Fibroblast of skin of scalp (primary cell): ENCODE measurements around the gene SLTM. TPM values are rescaled to one million over a fixed set of nuclear protein-coding genes. Genes with fewer than 3 reads are reported as not detected.
A peak's percentile ranks its signal among the peaks of the same experiment; 100 is the strongest.
"Not testable (repeated sequence)": the region's sequence is repeated elsewhere in the genome, so short reads cannot be mapped to it uniquely, and the experiment has no call there.

Experiments used
- DNase-seq: peaks from one replicate; pipeline ENCODE4 v3.0.0-alpha.2; 2013
- polyA plus RNA-seq, 2 experiments: library from polyadenylated mRNA; unstranded; fragments of 120-200 nt; gene quantifications; one replicate each; pipeline ENCODE4 v1.2.1, GENCODE V29; 2013; ENCODE audit not compliant: insufficient read length in 2 of 2

SLTM gene
- 56.3 TPM for polyA plus RNA-seq (2013, experiment 1 of 2; ENCODE audit: insufficient read length)
- 57.1 TPM for polyA plus RNA-seq (2013, experiment 2 of 2; ENCODE audit: insufficient read length)

DNA sequence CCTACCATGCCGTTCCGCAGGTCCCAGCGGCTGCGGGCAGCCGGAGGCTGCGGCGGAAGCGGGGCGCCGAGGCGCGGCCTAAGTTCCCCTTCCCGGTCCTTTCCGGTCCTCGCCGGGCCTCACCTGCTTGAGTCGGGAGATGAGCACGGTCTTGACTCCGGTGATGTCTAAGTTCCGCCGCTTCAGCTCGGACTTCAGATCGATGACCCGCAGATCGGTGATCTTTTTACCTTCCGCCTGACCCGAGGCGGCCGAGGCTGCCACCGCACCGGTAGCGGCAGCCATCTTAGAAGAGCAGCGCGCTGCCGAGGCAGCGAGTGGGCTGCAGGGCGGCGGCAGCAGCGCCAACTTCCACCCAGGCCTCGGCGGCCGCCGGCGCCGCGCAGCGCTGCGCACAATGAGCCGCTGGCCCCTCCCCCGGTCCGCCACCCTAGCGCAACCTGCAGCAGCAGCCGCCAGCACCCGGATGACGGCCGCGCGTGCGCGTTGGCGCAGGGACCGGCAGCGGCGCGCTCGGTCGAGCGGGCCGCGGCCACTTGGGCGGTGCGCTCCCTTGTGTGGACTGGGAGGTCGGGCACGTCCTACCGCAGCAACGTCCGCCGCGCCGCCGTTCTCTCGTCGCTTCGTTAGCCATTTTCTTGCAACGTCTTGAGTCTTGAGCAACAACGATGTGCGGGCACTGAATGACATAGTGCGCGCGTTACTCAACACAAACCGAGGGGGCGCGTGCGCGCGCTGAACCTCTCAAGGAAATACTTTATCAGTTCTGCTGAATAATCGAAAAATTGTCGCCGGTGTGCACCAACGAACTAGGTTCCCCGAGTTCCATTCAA lies at the start of gene SLTM:
SLTM (minus strand) TSS at position 399 of the 833 bp plus-strand sequence; CDS start at position 285, 114 bp downstream.
- DNase-seq, result peak; percentile 95

DNA sequence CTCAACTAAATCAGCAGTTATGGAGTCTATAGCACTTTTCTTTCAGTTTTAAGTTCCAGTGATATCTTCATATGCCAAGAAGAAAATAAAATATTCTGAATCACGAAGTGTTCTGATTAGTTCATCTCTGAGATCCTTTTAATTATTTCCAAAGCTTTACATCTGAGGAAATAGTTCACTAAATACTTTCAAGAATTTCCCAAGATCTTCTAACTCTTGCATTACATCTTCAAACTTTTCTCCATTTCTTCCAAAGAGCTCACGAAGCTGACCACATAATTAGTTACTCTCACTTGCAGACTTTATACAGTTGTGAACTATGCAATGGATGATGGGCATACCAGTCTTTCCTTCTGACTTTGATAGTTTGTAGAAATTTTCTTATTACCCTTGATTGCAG lies 49.8 kb upstream of the SLTM start:
- no peak for DNase-seq

- no peak for DNase-seq
These were observed 48.5 kb upstream of the SLTM start for GRCh38 chr15:58981808-58982475.

- DNase-seq, result peak; percentile 40
These were observed 47.0 kb upstream of the SLTM start for GRCh38 chr15:58980351-58980939.

GRCh38 chr15:58977887-58978286 lies 44.4 kb upstream of the SLTM start:
- DNase-seq, result no peak

GRCh38 chr15:58967479-58967878 lies 34.0 kb upstream of the SLTM start:
- no peak for DNase-seq

DNA sequence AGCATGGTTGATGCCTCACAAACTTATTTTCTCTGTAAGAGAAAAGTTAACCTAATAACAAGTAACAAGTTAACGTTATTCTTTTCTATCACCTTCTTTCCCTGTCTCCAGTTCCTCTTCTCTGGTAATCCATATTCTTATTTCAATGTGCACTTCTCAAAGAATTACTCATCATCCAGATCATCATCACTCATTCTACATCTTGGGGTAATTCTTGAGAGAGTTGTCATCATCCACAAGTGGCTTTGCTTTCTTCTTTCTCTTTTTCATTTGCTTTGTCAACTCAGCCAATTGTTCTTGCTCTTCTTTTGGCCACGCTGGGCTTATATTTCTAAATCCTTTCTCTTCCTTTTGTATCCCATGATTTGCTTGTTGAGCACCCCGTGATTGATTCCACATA lies 33.2 kb upstream of the SLTM start:
- peak; percentile 62 for DNase-seq

DNA sequence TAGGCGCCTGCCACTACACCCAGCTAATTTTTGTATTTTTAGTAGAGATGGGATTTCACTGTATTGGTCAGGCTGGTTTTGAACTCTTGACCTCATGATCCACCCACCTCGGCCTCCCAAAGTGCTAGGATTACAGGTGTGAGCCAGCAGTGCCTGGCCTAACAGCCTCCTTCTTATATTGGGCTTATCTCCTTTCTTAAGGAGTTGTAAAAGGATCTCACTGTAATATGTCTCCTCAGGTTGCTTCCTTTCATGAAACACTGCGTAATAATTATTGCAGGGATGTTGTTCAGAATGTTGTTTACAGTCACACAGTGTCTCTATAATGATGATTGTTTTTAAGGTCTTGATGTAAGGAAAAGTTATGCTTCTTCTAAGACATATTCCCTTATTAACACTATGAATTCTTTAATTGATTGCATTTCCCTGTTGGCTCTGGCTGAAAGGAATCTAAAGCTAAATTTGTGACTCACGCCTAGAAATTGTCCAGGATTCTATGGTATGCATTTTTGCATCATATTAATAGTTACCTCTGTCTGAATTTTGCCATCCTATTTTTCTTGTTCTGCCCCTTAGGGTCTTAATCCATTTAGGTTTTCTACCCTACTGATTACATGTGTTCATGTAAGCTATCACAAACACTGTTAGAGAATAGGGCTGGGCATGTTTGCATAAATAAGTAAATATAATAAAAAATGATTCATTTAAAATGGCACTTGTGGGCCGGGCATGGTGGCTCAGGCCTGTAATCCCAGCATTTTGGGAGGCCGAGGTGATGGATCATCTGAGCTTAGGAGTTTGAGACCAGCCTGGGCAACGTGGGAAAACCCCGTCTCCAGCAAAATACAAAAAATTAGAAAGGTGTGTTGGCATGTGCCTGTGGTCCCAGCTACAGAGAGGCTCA lies 29.4 kb upstream of the SLTM start:
- peak; percentile 56 for DNase-seq

GRCh38 chr15:58962136-58962535 lies 28.7 kb upstream of the SLTM start:
- DNase-seq, result no peak

DNA sequence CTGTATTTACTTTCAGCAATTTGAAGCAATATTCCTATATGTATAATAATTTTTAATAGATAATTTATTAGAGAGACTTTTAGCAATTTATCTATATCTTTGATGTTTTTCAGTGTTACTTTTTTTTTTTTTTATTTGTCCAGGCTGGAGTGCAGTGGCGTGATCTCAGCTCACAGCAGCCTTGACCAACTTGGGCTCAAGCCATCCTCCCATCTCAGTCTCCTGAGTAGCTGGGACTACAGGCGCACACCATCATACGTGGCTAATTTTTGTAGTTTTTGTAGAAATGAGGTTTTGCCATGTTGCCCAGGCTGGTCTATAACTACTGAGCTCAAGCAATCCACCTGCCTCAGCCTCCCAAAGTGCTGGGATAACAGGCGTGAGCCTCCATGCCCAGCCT lies 25.3 kb upstream of the SLTM start:
- no peak for DNase-seq

GRCh38 chr15:58957101-58957973 lies 23.9 kb upstream of the SLTM start:
- peak; percentile 72 for DNase-seq

GRCh38 chr15:58952751-58953150 lies 19.3 kb upstream of the SLTM start:
- DNase-seq, result no peak

DNA sequence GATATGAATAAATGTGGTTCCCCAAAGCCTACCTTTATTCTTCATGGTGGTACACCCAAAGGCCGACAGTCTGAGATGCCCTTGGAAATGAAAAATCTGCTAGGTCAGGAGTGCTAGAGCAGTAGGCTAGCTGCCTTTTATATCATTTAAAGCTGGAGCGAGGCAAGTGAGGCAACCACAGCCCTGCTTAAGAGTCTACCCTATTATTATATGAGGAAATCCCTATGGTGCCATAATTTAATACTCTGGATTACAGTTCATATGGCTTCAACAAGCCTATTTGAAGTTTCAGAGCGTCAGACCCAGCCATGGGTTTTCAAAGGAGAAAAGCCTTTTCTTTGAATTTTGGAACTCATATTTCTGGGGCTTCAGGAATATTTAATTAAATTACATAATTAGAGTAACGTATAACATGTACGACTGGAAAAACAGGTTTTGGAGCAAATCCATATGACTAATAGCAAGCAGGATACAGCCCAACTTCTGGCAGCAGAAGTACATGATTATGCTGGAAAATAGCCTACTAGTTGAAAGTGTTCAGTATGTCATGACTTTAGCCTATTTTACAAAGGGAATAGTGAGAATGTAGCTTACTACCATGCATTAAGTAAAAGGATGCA lies 18.0 kb upstream of the SLTM start:
- peak; percentile 53 for DNase-seq

GRCh38 chr15:58947179-58947578 lies 13.7 kb upstream of the SLTM start:
- DNase-seq, result no peak

DNA sequence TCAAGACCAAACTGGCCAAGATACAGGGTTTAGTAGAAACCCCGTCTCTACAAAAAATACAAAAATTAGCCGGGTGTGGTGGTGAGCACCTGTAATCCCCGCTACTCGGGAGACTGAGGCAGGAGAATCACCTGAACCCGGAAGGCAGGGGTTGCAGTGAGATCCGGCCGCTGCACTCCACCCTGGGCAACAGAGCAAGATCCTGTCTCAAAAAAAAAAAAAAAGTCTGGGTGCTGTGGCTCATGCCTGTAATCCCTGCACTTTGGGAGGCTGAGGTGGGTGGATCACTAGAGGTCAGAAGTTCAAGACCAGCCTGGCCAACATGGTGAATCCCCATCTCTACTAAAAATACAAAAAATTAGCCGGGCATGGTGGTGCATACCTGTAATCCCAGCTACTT lies 1.5 kb upstream of the SLTM start:
- DNase-seq, result not testable (repeated sequence)

GRCh38 chr15:58934521-58934920 lies 1.0 kb upstream of the SLTM start:
- DNase-seq, result no peak

GRCh38 chr15:58934114-58934447 lies 602 bp upstream of the SLTM start:
- no peak for DNase-seq

GRCh38 chr15:58932710-58933280 lies 684 bp downstream of the SLTM start:
- no peak for DNase-seq

DNA sequence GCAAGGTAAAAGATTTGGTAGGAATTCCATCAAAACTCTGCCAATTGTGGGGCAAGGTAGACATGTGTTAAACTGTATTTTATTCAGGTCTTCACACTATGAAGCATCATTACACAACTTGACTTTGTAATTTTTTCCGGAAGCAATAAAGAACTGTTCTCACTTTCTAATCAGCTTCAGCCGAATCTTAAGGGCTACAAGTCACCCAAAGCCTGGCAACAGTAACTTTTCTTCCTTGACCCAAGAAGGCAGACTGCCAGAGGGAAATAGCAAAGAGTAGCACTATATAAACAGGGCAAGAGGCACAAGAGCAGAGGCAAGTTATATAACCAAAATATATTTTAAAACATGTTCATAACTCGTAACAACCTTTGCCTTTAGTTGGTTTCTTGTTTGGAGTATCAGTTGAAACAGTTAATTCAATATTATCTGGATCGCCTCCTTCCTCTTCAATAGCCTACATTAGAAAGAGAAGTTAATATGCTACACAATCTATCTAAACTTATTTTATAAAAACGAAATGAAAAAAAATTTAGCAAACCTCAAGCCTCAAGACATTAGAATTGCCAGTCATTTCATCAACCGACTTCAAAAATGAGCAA lies 1.4 kb downstream of the SLTM start:
- DNase-seq, result peak; percentile 48

DNA sequence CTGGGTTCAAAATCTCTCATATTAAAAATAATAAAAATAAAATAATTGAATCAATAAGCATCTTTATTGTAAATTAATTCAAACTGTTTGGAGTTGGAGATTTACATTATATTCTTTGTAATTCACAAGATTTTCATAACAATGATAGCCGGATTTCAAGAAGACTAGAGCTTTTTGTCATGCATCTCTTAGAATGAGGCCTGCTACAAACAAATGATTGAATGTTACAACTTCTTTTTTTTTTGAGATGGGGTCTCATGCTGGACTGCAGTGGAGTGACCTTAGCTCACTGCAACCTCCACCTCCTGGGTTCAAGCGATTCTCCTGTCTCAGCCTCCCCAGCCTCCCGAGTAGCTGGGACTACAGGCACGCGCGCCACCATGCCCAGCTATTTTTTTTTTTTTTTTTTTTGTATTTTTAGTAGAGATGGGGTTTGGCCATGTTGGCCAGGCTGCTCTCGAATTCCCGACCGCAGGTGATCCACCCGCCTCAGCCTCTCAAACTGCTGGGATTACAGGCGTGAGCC lies 3.5 kb downstream of the SLTM start:
- DNase-seq, result no peak
